Measurements from ENCODE around the gene TTC17.
"Not testable (repeated sequence)": the region's sequence is repeated elsewhere in the genome, so short reads cannot be mapped to it uniquely, and the experiment has no call there.

The TTC17 gene

GRCh38 chr11:43440486-43440885 lies 81.8 kb downstream of the TTC17 start:
- FAIRE-seq (no peak), DNase-seq (ENCODE audit: insufficient read length, low spot score) (no peak)
- TF ChIP-seq PAX5 (IDR thresholded peaks at IDR 0.05; ENCODE audit: insufficient read depth, low read length, severe bottlenecking): no peak
- TF ChIP-seq POLR2A (IDR thresholded peaks at IDR 0.05; ENCODE audit: low read depth, low read length): no peak
- no peak for TF ChIP-seq POLR2AphosphoS5 (IDR thresholded peaks at IDR 0.05; ENCODE audit: low read depth, low read length)
- TF ChIP-seq SPI1 (IDR thresholded peaks at IDR 0.05; ENCODE audit: low read depth, low read length): no peak
- TF ChIP-seq TAF1 (IDR thresholded peaks at IDR 0.05; ENCODE audit: low read depth, low read length): no peak
- no peak for TF ChIP-seq POU2F2 (IDR thresholded peaks at IDR 0.05; ENCODE audit: low read depth, low read length)

GRCh38 chr11:43443811-43444210 lies 85.1 kb downstream of the TTC17 start:
- DNase-seq (ENCODE audit: insufficient read length, low spot score) (no peak), FAIRE-seq (no peak)
- TF ChIP-seq POU2F2 (IDR thresholded peaks at IDR 0.05; ENCODE audit: low read depth, low read length) (no peak), SPI1 (IDR thresholded peaks at IDR 0.05; ENCODE audit: low read depth, low read length) (no peak), TAF1 (IDR thresholded peaks at IDR 0.05; ENCODE audit: low read depth, low read length) (no peak), PAX5 (IDR thresholded peaks at IDR 0.05; ENCODE audit: insufficient read depth, low read length, severe bottlenecking) (no peak), POLR2AphosphoS5 (IDR thresholded peaks at IDR 0.05; ENCODE audit: low read depth, low read length) (no peak), POLR2A (IDR thresholded peaks at IDR 0.05; ENCODE audit: low read depth, low read length) (no peak)

DNA sequence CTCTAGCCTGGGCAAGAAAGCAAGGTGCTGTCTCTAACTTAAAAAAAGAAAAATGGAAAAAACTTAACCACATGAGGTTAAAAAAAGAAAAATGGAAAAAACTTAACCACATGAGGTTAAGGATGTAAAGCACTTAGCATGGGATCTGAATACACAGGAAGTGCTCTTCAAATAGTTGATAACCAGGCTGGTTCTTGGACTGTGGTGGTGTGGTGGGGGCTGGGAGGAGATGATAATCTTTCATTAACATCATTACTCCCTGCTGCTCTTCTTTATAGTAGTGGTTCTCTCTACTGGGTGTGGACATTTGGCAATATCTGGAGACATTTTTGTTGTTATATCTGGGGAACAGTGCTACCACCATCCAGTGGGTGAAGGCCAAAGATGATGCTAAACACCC lies 88.4 kb downstream of the TTC17 start:
- FAIRE-seq: no peak
- no peak for TF ChIP-seq PAX5 (IDR thresholded peaks at IDR 0.05; ENCODE audit: insufficient read depth, low read length, severe bottlenecking)
- no peak for TF ChIP-seq SPI1 (IDR thresholded peaks at IDR 0.05; ENCODE audit: low read depth, low read length)
- TF ChIP-seq POLR2A (IDR thresholded peaks at IDR 0.05; ENCODE audit: low read depth, low read length): no peak
- no peak for TF ChIP-seq POU2F2 (IDR thresholded peaks at IDR 0.05; ENCODE audit: low read depth, low read length)
- TF ChIP-seq POLR2AphosphoS5 (IDR thresholded peaks at IDR 0.05; ENCODE audit: low read depth, low read length): no peak
- TF ChIP-seq TAF1 (IDR thresholded peaks at IDR 0.05; ENCODE audit: low read depth, low read length): no peak
- no peak for DNase-seq (ENCODE audit: insufficient read length, low spot score)

GRCh38 chr11:43458486-43458885 lies 99.8 kb downstream of the TTC17 start:
- DNase-seq (ENCODE audit: insufficient read length, low spot score) (no peak), FAIRE-seq (no peak)
- no peak for TF ChIP-seq TAF1 (IDR thresholded peaks at IDR 0.05; ENCODE audit: low read depth, low read length)
- no peak for TF ChIP-seq PAX5 (IDR thresholded peaks at IDR 0.05; ENCODE audit: insufficient read depth, low read length, severe bottlenecking)
- TF ChIP-seq POU2F2 (IDR thresholded peaks at IDR 0.05; ENCODE audit: low read depth, low read length): no peak
- TF ChIP-seq POLR2A (IDR thresholded peaks at IDR 0.05; ENCODE audit: low read depth, low read length): no peak
- TF ChIP-seq POLR2AphosphoS5 (IDR thresholded peaks at IDR 0.05; ENCODE audit: low read depth, low read length): no peak
- TF ChIP-seq SPI1 (IDR thresholded peaks at IDR 0.05; ENCODE audit: low read depth, low read length): no peak

GRCh38 chr11:43459246-43459645 lies 100.5 kb downstream of the TTC17 start:
- TF ChIP-seq PAX5 (IDR thresholded peaks at IDR 0.05; ENCODE audit: insufficient read depth, low read length, severe bottlenecking): no peak
- no peak for TF ChIP-seq POLR2A (IDR thresholded peaks at IDR 0.05; ENCODE audit: low read depth, low read length)
- TF ChIP-seq SPI1 (IDR thresholded peaks at IDR 0.05; ENCODE audit: low read depth, low read length): no peak
- no peak for TF ChIP-seq TAF1 (IDR thresholded peaks at IDR 0.05; ENCODE audit: low read depth, low read length)
- FAIRE-seq (no peak), DNase-seq (ENCODE audit: insufficient read length, low spot score) (no peak)

DNA sequence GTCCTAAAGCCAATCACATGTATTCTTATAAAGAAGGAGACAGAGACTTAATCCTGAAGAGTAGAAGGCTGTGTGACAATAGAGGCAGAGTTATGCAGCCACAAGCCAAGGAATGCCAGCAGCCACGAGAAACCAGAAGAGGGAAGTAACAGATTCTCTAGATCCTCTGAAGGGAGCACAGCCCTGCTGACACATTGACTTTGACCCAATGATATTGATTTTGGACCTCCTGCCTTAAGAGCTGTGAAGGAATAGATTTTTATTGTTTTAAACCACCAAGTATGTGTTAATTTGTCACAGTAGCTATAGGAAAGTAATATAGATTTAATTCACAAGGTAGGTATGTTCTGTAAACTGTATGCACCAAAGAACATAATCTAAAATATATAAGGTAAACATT lies 103.6 kb downstream of the TTC17 start:
- DNase-seq (ENCODE audit: insufficient read length, low spot score) (no peak), FAIRE-seq (no peak)
- TF ChIP-seq SPI1 (IDR thresholded peaks at IDR 0.05; ENCODE audit: low read depth, low read length): no peak
- no peak for TF ChIP-seq POLR2A (IDR thresholded peaks at IDR 0.05; ENCODE audit: low read depth, low read length)
- TF ChIP-seq POLR2AphosphoS5 (IDR thresholded peaks at IDR 0.05; ENCODE audit: low read depth, low read length): no peak
- TF ChIP-seq TAF1 (IDR thresholded peaks at IDR 0.05; ENCODE audit: low read depth, low read length): no peak
- no peak for TF ChIP-seq PAX5 (IDR thresholded peaks at IDR 0.05; ENCODE audit: insufficient read depth, low read length, severe bottlenecking)
- no peak for TF ChIP-seq POU2F2 (IDR thresholded peaks at IDR 0.05; ENCODE audit: low read depth, low read length)

GRCh38 chr11:43467958-43468357 lies 109.2 kb downstream of the TTC17 start:
- TF ChIP-seq PAX5 (IDR thresholded peaks at IDR 0.05; ENCODE audit: insufficient read depth, low read length, severe bottlenecking) (no peak), POLR2AphosphoS5 (IDR thresholded peaks at IDR 0.05; ENCODE audit: low read depth, low read length) (no peak), POU2F2 (IDR thresholded peaks at IDR 0.05; ENCODE audit: low read depth, low read length) (no peak), POLR2A (IDR thresholded peaks at IDR 0.05; ENCODE audit: low read depth, low read length) (no peak), SPI1 (IDR thresholded peaks at IDR 0.05; ENCODE audit: low read depth, low read length) (no peak), TAF1 (IDR thresholded peaks at IDR 0.05; ENCODE audit: low read depth, low read length) (no peak)
- FAIRE-seq (no peak), DNase-seq (ENCODE audit: insufficient read length, low spot score) (no peak)

GRCh38 chr11:43477491-43477890 lies 118.8 kb downstream of the TTC17 start:
- not testable (repeated sequence) for FAIRE-seq; DNase-seq (ENCODE audit: insufficient read length, low spot score)

- no peak for DNase-seq (ENCODE audit: insufficient read length, low spot score)
Measured at GRCh38 chr11:43486141-43486540, 127.4 kb downstream of the TTC17 start.

DNA sequence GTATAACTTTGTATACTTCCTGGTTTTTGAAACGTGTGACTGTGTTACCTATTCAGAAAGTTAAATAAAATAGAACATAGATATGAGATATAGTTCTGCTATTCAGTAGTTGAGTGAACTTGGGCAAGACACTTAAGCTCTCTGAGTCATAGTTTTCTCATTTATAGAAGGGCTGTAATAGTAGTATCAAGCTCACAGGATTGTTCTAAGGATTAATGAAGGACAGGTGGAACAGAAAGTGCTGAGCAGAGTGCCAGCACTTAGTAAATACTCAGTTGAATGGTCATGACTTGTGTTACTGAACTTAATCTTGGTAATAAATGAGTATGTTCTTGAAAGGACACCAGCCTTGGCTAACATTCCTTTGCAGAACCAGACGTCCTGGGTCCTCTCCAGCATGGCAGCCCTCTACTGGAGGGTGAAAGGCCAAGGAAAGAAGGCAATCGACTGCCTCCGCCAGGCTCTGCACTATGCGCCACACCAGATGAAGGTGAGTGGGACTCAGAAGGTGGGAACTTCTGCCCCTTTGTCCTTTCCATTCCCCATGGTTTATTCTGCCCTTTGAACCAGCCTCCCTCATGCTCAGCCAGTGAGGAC lies 131.2 kb downstream of the TTC17 start:
- DNase-seq (ENCODE audit: insufficient read length, low spot score): no peak
- no peak for FAIRE-seq
- TF ChIP-seq POU2F2 (IDR thresholded peaks at IDR 0.05; ENCODE audit: low read depth, low read length) (no peak), POLR2AphosphoS5 (IDR thresholded peaks at IDR 0.05; ENCODE audit: low read depth, low read length) (no peak), TAF1 (IDR thresholded peaks at IDR 0.05; ENCODE audit: low read depth, low read length) (no peak), SPI1 (IDR thresholded peaks at IDR 0.05; ENCODE audit: low read depth, low read length) (no peak), POLR2A (IDR thresholded peaks at IDR 0.05; ENCODE audit: low read depth, low read length) (no peak), PAX5 (IDR thresholded peaks at IDR 0.05; ENCODE audit: insufficient read depth, low read length, severe bottlenecking) (no peak)

More at GRCh38 chr11:43486141-43486540, 127.4 kb downstream of the TTC17 start:
- TF ChIP-seq SPI1 (IDR thresholded peaks at IDR 0.05; ENCODE audit: low read depth, low read length) (no peak), TAF1 (IDR thresholded peaks at IDR 0.05; ENCODE audit: low read depth, low read length) (no peak), PAX5 (IDR thresholded peaks at IDR 0.05; ENCODE audit: insufficient read depth, low read length, severe bottlenecking) (no peak), POLR2A (IDR thresholded peaks at IDR 0.05; ENCODE audit: low read depth, low read length) (no peak), POLR2AphosphoS5 (IDR thresholded peaks at IDR 0.05; ENCODE audit: low read depth, low read length) (no peak), POU2F2 (IDR thresholded peaks at IDR 0.05; ENCODE audit: low read depth, low read length) (no peak)
- FAIRE-seq: no peak

Measured in GM12891 (cell line).